Caco-2 (cell line): ENCODE measurements around the gene MTM1. TPM values are rescaled to one million over a fixed set of nuclear protein-coding genes. Genes with fewer than 3 reads are reported as not detected.

ENCODE experiments used
- BruUV-seq: library from RNA; stranded (reverse); fragments of 400-500 nt; replicated peaks from 2 replicates; lab custom pipeline; 2021; lab: Mats Ljungman, UMichigan
- CTCF ChIA-PET: fragments of 300-600 bp; sonication (Branson Sonifier 250); formaldehyde crosslinking; loops from one replicate; lab custom pipeline; 2022; ENCODE audit warnings: antibody characterized with exemption; lab: Charles Lee
- POLR2A ChIA-PET: fragments of 300-600 bp; sonication (Branson Sonifier 250); formaldehyde crosslinking; loops from one replicate; lab custom pipeline; 2022; ENCODE audit warnings: antibody characterized with exemption; lab: Charles Lee
- DNase-seq, 2 experiments: peaks; one replicate each; pipeline versions ENCODE4 v3.0.0 to v3.0.0-alpha.2; 2020 to 2022
- H3K27me3 ChIP-seq: replicated peaks from 2 replicates; pipeline ENCODE4 v1.6.0; 2011; ENCODE audit warnings: low read length; ENCODE audit not compliant: control insufficient read depth, insufficient read depth
- H3K36me3 ChIP-seq: 2 replicates; pipeline ENCODE4 v1.5.1; 2011; ENCODE audit warnings: low read length; ENCODE audit not compliant: control insufficient read depth, insufficient read depth
- H3K4me1 ChIP-seq: fragments of 250-450 bp; sonication (Bioruptor Pico); 2 replicates; pipeline ENCODE4 v1.5.1; 2020; ENCODE audit warnings: mild to moderate bottlenecking
- H3K4me3 ChIP-seq: 2 replicates; pipeline ENCODE4 v1.5.1; 2011; ENCODE audit warnings: low read depth, mild to moderate bottlenecking, control low read depth, low read length
- H3K9me3 ChIP-seq: fragments of 250-450 bp; sonication (Bioruptor Pico); 2 replicates; pipeline ENCODE4 v1.5.1; 2020; ENCODE audit warnings: mild to moderate bottlenecking, moderate library complexity
- H3K27ac Mint-ChIP-seq: one replicate; pipeline ENCODE4 v1.8.0; 2022; ENCODE audit warnings: mixed read lengths; ENCODE audit not compliant: unreplicated experiment
- H3K27me3 Mint-ChIP-seq: one replicate; pipeline ENCODE4 v1.8.0; 2022; ENCODE audit warnings: mixed read lengths; ENCODE audit not compliant: insufficient read depth, unreplicated experiment
- H3K36me3 Mint-ChIP-seq: one replicate; pipeline ENCODE4 v1.8.0; 2022; ENCODE audit warnings: mild to moderate bottlenecking, mixed read lengths; ENCODE audit not compliant: insufficient read depth, unreplicated experiment
- H3K4me1 Mint-ChIP-seq: one replicate; pipeline ENCODE4 v1.8.0; 2022; ENCODE audit warnings: low read depth, mixed read lengths; ENCODE audit not compliant: unreplicated experiment
- H3K4me3 Mint-ChIP-seq: one replicate; pipeline ENCODE4 v1.8.0; 2022; ENCODE audit warnings: mild to moderate bottlenecking, moderate library complexity, mixed read lengths; ENCODE audit not compliant: unreplicated experiment
- H3K9me3 Mint-ChIP-seq: one replicate; pipeline ENCODE4 v1.8.0; 2022; ENCODE audit warnings: mixed read lengths; ENCODE audit not compliant: unreplicated experiment
- intact Hi-C: fragments of 100-400 bp; cut with micrococcal nuclease; formaldehyde crosslinking; loops from one replicate; pipeline ENCODE4 v1.10.0; 2022; ENCODE audit not compliant: unreplicated experiment
- total RNA-seq: library from RNA; stranded (reverse); gene quantifications from 2 replicates; pipeline ENCODE4 v1.2.3, GENCODE V29; 2022
- TF ChIP-seq, protein P1 (sequence below), 2 experiments: fragments of 200-600 bp in 1 of 2; IDR thresholded peaks; 1 replicate in 1 of 2; 2 replicates in 1 of 2; pipeline versions ENCODE4 v1.5.1 to v1.8.0; 2011 to 2022; ENCODE audit warnings: antibody characterized with exemption in 1 of 2, control low read depth in 1 of 2, inconsistent platforms in 1 of 2, low read depth in 1 of 2, low read length in 1 of 2, mild to moderate bottlenecking in 1 of 2, moderate library complexity in 1 of 2; ENCODE audit not compliant: insufficient read depth in 1 of 2, severe bottlenecking in 1 of 2, unreplicated experiment in 1 of 2

Gene MTM1
- total RNA-seq, 1 experiment from 2014 or later, result 9.7 TPM

DNA sequence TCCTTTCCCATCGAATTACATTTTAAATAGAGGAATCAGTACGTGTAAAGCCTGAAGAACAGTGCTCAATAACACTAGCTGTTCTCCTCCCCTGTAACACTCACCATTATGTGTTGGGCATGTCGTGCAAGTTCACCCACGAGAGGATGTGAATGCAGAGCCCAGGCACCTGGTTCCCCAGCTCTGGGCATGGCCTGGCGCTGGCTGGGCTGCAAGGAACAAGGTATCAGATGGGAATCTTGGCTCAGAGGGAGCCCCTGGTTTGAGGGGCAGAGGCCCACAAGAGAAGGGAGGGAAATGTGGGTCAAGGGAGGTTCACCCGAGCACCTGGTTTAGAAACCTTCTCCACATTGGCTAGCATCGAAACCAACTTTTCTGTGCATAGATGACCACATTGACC lies 41.7 kb upstream of the MTM1 start:
- no TSS peak for BruUV-seq
- H3K36me3 ChIP-seq, result no peaks in the 10 kb centered on the region
- no peak overlapping the region for H3K4me3 Mint-ChIP-seq
- intact Hi-C loops, result no loop called here
- H3K27ac Mint-ChIP-seq, result no peak overlapping the region
- DNase-seq, result no peak
- H3K4me3 ChIP-seq, result no peak overlapping the region
- H3K36me3 Mint-ChIP-seq, result no peaks in the 10 kb centered on the region
- H3K9me3 ChIP-seq, result no peaks in the 10 kb centered on the region
- POLR2A ChIA-PET, result no interaction called here
- no peaks in the 10 kb centered on the region for H3K4me1 Mint-ChIP-seq
- no peaks in the 10 kb centered on the region for H3K4me1 ChIP-seq
- H3K27me3 Mint-ChIP-seq, result no peaks in the 10 kb centered on the region
- TF ChIP-seq, protein P1, sequence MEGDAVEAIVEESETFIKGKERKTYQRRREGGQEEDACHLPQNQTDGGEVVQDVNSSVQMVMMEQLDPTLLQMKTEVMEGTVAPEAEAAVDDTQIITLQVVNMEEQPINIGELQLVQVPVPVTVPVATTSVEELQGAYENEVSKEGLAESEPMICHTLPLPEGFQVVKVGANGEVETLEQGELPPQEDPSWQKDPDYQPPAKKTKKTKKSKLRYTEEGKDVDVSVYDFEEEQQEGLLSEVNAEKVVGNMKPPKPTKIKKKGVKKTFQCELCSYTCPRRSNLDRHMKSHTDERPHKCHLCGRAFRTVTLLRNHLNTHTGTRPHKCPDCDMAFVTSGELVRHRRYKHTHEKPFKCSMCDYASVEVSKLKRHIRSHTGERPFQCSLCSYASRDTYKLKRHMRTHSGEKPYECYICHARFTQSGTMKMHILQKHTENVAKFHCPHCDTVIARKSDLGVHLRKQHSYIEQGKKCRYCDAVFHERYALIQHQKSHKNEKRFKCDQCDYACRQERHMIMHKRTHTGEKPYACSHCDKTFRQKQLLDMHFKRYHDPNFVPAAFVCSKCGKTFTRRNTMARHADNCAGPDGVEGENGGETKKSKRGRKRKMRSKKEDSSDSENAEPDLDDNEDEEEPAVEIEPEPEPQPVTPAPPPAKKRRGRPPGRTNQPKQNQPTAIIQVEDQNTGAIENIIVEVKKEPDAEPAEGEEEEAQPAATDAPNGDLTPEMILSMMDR (IDR thresholded peaks at IDR 0.05; ENCODE audit: insufficient read depth in 1 of 2, low read depth in 1 of 2, low read length in 1 of 2, severe bottlenecking in 1 of 2, unreplicated experiment in 1 of 2), result no peak
- H3K27me3 ChIP-seq, result no peaks in the 10 kb centered on the region
- H3K9me3 Mint-ChIP-seq, result no peaks in the 10 kb centered on the region
- CTCF ChIA-PET, result no interaction called here

DNA sequence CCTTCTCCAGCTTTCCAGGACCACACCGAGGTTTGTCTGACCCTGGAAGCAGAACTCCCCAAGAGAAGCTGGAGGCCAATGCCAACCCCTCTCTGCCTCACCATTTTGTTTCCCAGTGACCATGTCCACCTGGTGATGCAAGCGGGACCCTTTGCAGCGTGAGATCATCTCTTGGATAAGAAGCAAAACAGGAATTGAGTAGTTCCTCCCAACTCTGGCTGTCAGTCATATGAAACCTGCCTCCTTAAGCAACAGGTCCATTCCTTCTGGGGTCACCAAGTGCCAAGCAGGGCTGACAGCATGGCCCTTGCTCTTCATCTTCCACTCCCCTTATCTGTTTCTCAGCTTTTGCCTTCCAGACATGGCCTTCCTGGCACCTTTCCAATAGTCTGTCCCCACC lies 41.3 kb upstream of the MTM1 start:
- H3K36me3 ChIP-seq, result no peaks in the 10 kb centered on the region
- no peaks in the 10 kb centered on the region for H3K27me3 ChIP-seq
- H3K4me1 ChIP-seq, result no peaks in the 10 kb centered on the region
- H3K4me1 Mint-ChIP-seq, result no peaks in the 10 kb centered on the region
- H3K9me3 Mint-ChIP-seq, result no peaks in the 10 kb centered on the region
- no peak overlapping the region for H3K27ac Mint-ChIP-seq
- no peak for DNase-seq
- no peaks in the 10 kb centered on the region for H3K36me3 Mint-ChIP-seq
- CTCF ChIA-PET, result no interaction called here
- POLR2A ChIA-PET, result no interaction called here
- BruUV-seq, result no TSS peak
- TF ChIP-seq, protein P1 (IDR thresholded peaks at IDR 0.05; ENCODE audit: insufficient read depth in 1 of 2, low read depth in 1 of 2, low read length in 1 of 2, severe bottlenecking in 1 of 2, unreplicated experiment in 1 of 2), result no peak
- no peak overlapping the region for H3K4me3 Mint-ChIP-seq
- no peak overlapping the region for H3K4me3 ChIP-seq
- intact Hi-C loops, result no loop called here
- H3K27me3 Mint-ChIP-seq, result no peaks in the 10 kb centered on the region
- no peaks in the 10 kb centered on the region for H3K9me3 ChIP-seq

DNA sequence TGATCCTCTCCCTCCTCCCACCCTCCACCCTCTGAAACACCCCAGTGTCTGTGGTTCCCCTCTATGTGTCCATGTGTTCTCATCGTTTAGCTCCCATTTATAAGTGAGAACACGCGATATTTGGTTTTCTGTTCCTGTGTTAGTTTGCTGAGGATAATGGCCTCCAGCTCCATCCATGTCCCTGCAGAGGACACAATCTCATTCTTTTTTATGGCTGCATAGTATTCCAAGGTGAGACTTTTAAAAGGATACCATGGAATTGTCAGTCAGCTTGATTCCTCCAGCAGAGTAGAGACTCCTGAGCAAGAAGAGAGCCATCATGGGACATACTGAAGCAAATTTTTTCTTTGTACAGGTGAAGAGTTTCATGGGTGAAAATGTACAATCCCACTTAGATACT lies 38.8 kb upstream of the MTM1 start:
- no peak overlapping the region for H3K4me3 Mint-ChIP-seq
- no peak overlapping the region for H3K27ac Mint-ChIP-seq
- H3K27me3 Mint-ChIP-seq, result no peaks in the 10 kb centered on the region
- no peak for DNase-seq
- BruUV-seq, result no TSS peak
- no peaks in the 10 kb centered on the region for H3K4me1 Mint-ChIP-seq
- intact Hi-C loops, result no loop called here
- H3K4me1 ChIP-seq, result no peaks in the 10 kb centered on the region
- CTCF ChIA-PET, result no interaction called here
- H3K4me3 ChIP-seq, result no peak overlapping the region
- H3K36me3 Mint-ChIP-seq, result no peaks in the 10 kb centered on the region
- H3K27me3 ChIP-seq, result no peaks in the 10 kb centered on the region
- POLR2A ChIA-PET, result no interaction called here
- peaks cover 12% of the 10 kb centered on the region for H3K9me3 Mint-ChIP-seq
- no peaks in the 10 kb centered on the region for H3K36me3 ChIP-seq
- TF ChIP-seq, protein P1 (IDR thresholded peaks at IDR 0.05; ENCODE audit: insufficient read depth in 1 of 2, low read depth in 1 of 2, low read length in 1 of 2, severe bottlenecking in 1 of 2, unreplicated experiment in 1 of 2), result no peak
- no peaks in the 10 kb centered on the region for H3K9me3 ChIP-seq
